Fibroblast of skin of scalp (primary cell): ENCODE measurements around the gene RAB9A.

Source experiments
- DNase-seq: peaks from one replicate; pipeline ENCODE4 v3.0.0-alpha.2; 2013

RAB9A gene

GRCh38 chrX:13750812-13751211 lies 61.9 kb downstream of the RAB9A start:
- no peak for DNase-seq

DNA sequence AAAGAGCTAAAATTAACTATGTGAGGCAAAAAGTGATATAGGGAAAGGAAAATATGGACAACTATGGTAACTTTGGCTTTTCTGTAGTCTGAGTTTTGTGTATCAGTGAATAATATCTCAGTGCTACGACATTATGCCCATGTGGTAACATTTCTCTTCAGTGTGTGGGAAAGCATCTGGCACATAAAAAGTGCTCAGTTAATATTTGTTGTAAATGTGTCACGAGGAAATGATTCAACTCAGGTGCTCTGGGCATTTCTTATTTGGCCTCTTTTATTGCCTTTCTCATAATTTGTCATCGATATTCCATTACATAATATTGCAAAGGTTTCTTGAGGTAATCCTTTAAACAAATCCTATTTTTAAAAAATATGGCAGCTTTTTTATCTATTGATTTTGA lies 63.2 kb downstream of the RAB9A start:
- DNase-seq: no peak

DNA sequence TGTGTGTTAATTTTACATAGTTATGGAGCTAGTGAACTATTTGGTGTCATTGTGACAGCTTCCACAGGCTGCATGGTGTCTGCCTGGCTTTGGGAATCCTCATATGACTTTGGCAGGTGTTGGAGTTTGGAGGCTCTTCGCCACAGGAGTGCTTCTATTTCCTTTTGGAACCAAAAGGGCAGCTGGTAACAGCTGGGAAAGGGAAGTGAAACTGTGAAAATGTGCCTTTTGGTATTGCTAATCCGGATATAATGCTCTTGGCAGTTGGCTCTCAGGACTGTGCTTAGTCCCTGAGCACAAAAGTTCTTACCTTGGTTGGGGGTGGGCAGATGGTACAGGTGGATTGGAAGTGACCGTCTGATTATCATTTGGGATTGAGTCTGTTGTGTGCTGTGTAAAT lies 63.7 kb downstream of the RAB9A start:
- DNase-seq: no peak

- DNase-seq: no peak
Observed at GRCh38 chrX:13754765-13755164, 65.8 kb downstream of the RAB9A start.

- no peak for DNase-seq
Observed at GRCh38 chrX:13755254-13755653, 66.3 kb downstream of the RAB9A start.

DNA sequence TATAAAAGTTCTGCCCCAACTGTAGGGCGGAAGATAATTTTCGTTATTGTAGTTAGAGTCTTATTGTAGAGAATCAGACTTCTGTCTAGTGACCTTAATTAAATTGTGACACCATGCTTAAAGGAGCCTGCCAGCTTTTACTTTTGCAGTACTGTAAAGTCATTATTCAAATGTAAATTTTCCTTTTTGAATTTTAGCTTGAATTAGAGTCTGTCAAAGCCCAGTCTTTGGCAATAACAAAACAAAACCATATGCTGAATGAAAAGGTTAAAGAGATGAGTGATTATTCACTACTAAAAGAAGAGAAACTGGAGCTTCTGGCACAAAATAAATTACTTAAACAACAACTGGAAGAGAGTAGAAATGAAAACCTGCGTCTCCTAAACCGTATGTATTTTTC lies 67.5 kb downstream of the RAB9A start:
- no peak for DNase-seq

DNA sequence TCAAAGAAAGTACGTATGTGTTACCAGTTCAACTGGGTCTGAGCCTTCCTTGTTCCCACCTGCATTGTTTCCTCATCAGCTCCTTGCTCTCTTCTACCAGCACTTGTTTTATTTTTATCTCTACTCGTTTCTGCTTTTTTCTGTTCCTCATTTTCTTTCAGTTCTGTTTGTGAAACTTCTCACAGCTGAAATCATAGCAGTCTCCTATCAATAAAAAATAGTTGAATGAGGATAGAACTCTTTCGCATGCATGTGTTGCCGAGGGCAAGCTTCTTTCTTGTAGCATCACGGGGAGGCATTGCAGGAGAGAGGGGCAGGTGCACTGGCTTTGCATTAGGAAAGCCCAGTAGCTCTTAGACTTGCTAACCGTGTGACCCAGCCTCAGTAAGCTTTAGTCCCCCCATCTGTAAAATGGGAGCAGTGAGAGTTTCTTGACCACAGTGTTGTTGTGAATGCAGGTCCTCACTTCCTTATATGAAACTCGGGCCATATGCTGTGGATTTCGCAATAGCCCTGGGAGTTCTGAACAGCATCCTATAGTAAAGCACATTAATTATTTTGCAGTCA lies 70.3 kb downstream of the RAB9A start:
- DNase-seq: no peak
